ENCODE data around the gene URB2. TPM values are rescaled to one million over a fixed set of nuclear protein-coding genes. Genes with fewer than 3 reads are reported as not detected.

Gene URB2
- total and polyA plus RNA-seq, 8 donors: 5.5 to 10.7 (median 7.2) TPM

- ATAC-seq (no peak), DNase-seq (no peak)
- no peak overlapping the region for H3K27ac ChIP-seq
- TF ChIP-seq CTCF (IDR thresholded peaks at IDR 0.05): no peak
- no peaks in the 10 kb centered on the region for H3K27me3 ChIP-seq
- H3K4me3 ChIP-seq: no peak overlapping the region
- H3K9me3 ChIP-seq: no peaks in the 10 kb centered on the region
- intact Hi-C loops (cut with DNase I): no loop called here
- no peaks in the 10 kb centered on the region for H3K36me3 ChIP-seq
- no peaks in the 10 kb centered on the region for H3K4me1 ChIP-seq
Observed at GRCh38 chr1:229671310-229671709, 45.3 kb downstream of the URB2 start.

- no peaks in the 10 kb centered on the region for H3K27me3 ChIP-seq
- H3K27ac ChIP-seq: no peak overlapping the region
- H3K4me1 ChIP-seq: no peaks in the 10 kb centered on the region
- H3K9me3 ChIP-seq: no peaks in the 10 kb centered on the region
- H3K4me3 ChIP-seq: no peak overlapping the region
- H3K36me3 ChIP-seq: no peaks in the 10 kb centered on the region
- intact Hi-C loops (cut with DNase I): no loop called here
- ATAC-seq (no peak), DNase-seq (no peak)
- TF ChIP-seq CTCF (IDR thresholded peaks at IDR 0.05): no peak
Observed at GRCh38 chr1:229672246-229672645, 46.2 kb downstream of the URB2 start.

- no peaks in the 10 kb centered on the region for H3K9me3 ChIP-seq
- DNase-seq (no peak), ATAC-seq (no peak)
- no peaks in the 10 kb centered on the region for H3K4me1 ChIP-seq
- TF ChIP-seq CTCF (IDR thresholded peaks at IDR 0.05): no peak
- H3K27ac ChIP-seq: no peak overlapping the region
- intact Hi-C loops (cut with DNase I): no loop called here
- H3K27me3 ChIP-seq: no peaks in the 10 kb centered on the region
- H3K36me3 ChIP-seq: no peaks in the 10 kb centered on the region
- H3K4me3 ChIP-seq: no peak overlapping the region
Observed at GRCh38 chr1:229674042-229674441, 48.0 kb downstream of the URB2 start.

GRCh38 chr1:229675396-229675795 is 49.3 kb downstream of the URB2 start:
- H3K4me1 ChIP-seq: no peaks in the 10 kb centered on the region
- no peaks in the 10 kb centered on the region for H3K27me3 ChIP-seq
- intact Hi-C loops (cut with DNase I): no loop called here
- DNase-seq: no peak
- no peak overlapping the region for H3K27ac ChIP-seq
- no peak overlapping the region for H3K4me3 ChIP-seq
- ATAC-seq: no peak
- no peaks in the 10 kb centered on the region for H3K36me3 ChIP-seq
- TF ChIP-seq CTCF (IDR thresholded peaks at IDR 0.05): no peak
- no peaks in the 10 kb centered on the region for H3K9me3 ChIP-seq

- Histone ChIP-seq H3K36me3 (no peaks in the 10 kb centered on the region), H3K4me3 (no peak overlapping the region), H3K9me3 (peaks cover 0 to 20% of the 10 kb centered on the region in 2 donors), H3K4me1 (no peaks in the 10 kb centered on the region), H3K27ac (no peak overlapping the region), H3K27me3 (no peaks in the 10 kb centered on the region)
- DNase-seq: no peak
- TF ChIP-seq CTCF (IDR thresholded peaks at IDR 0.05): no peak
- intact Hi-C loops (cut with DNase I): no loop called here
- no peak for ATAC-seq
Observed at GRCh38 chr1:229685149-229685548, 59.1 kb downstream of the URB2 start.
